Measurements from ENCODE around the gene TBC1D22A.

Gene TBC1D22A

GRCh38 chr22:47155912-47156311 lies 393.5 kb downstream of the TBC1D22A start:
- no peaks in the 10 kb centered on the region for H3K9me2 ChIP-seq (replicated peaks; ENCODE audit: insufficient read depth, low read length)
- H3K4me3 ChIP-seq (ENCODE audit: low read length), result no peak overlapping the region
- no peaks in the 10 kb centered on the region for H3K36me3 ChIP-seq (replicated peaks; ENCODE audit: insufficient read depth, low read length)
- H3K9me3 ChIP-seq (replicated peaks; ENCODE audit: insufficient read depth, low read length), result no peaks in the 10 kb centered on the region
- H4K20me1 ChIP-seq (ENCODE audit: insufficient read depth, low read length), result no peaks in the 10 kb centered on the region
- H3F3A ChIP-seq (ENCODE audit: insufficient read depth, low read length), result no peaks in the 10 kb centered on the region
- no peaks in the 10 kb centered on the region for H3K4me1 ChIP-seq (ENCODE audit: low read length)
- no peak overlapping the region for H3K9ac ChIP-seq (ENCODE audit: low read length)
- no peak for TF ChIP-seq CTCF (IDR thresholded peaks at IDR 0.05; ENCODE audit: low read length)
- TF ChIP-seq EZH2 (optimal IDR thresholded peaks at IDR 0.05; ENCODE audit: low read depth, low read length), result no peak
- no peak for TF ChIP-seq EZH2phosphoT487 (IDR thresholded peaks at IDR 0.05; ENCODE audit: low read length)
- DNase-seq, result no peak
- H3K4me2 ChIP-seq (ENCODE audit: low read depth, low read length), result no peak overlapping the region
- no peaks in the 10 kb centered on the region for H3K27me3 ChIP-seq (replicated peaks; ENCODE audit: insufficient read depth, low read length)
- no peaks in the 10 kb centered on the region for H3K79me2 ChIP-seq (ENCODE audit: low read length)
- H3K27ac ChIP-seq (ENCODE audit: low read length), result no peak overlapping the region
- H2AFZ ChIP-seq (ENCODE audit: low read length), result no peak overlapping the region

GRCh38 chr22:47156352-47157092 lies 394.1 kb downstream of the TBC1D22A start:
- H4K20me1 ChIP-seq (ENCODE audit: insufficient read depth, low read length), result no peaks in the 10 kb centered on the region

GRCh38 chr22:47157093-47157420 lies 394.6 kb downstream of the TBC1D22A start:
- H3K79me2 ChIP-seq (ENCODE audit: low read length), result no peaks in the 10 kb centered on the region
- no peaks in the 10 kb centered on the region for H3K36me3 ChIP-seq (replicated peaks; ENCODE audit: insufficient read depth, low read length)
- DNase-seq, result no peak
- no peaks in the 10 kb centered on the region for H3K9me2 ChIP-seq (replicated peaks; ENCODE audit: insufficient read depth, low read length)
- no peaks in the 10 kb centered on the region for H3K27me3 ChIP-seq (replicated peaks; ENCODE audit: insufficient read depth, low read length)
- H3K4me2 ChIP-seq (ENCODE audit: low read depth, low read length), result no peak overlapping the region
- H3K4me3 ChIP-seq (ENCODE audit: low read length), result no peak overlapping the region
- no peak for TF ChIP-seq EZH2 (optimal IDR thresholded peaks at IDR 0.05; ENCODE audit: low read depth, low read length)
- no peak for TF ChIP-seq CTCF (IDR thresholded peaks at IDR 0.05; ENCODE audit: low read length)
- TF ChIP-seq EZH2phosphoT487 (IDR thresholded peaks at IDR 0.05; ENCODE audit: low read length), result no peak
- H3K9ac ChIP-seq (ENCODE audit: low read length), result no peak overlapping the region
- H3K9me3 ChIP-seq (replicated peaks; ENCODE audit: insufficient read depth, low read length), result no peaks in the 10 kb centered on the region
- H3K27ac ChIP-seq (ENCODE audit: low read length), result no peak overlapping the region
- no peak overlapping the region for H2AFZ ChIP-seq (ENCODE audit: low read length)
- no peaks in the 10 kb centered on the region for H3F3A ChIP-seq (ENCODE audit: insufficient read depth, low read length)
- H4K20me1 ChIP-seq (ENCODE audit: insufficient read depth, low read length), result no peaks in the 10 kb centered on the region
- H3K4me1 ChIP-seq (ENCODE audit: low read length), result no peaks in the 10 kb centered on the region

More at GRCh38 chr22:47156352-47157092, 394.1 kb downstream of the TBC1D22A start:
- Histone ChIP-seq H3K4me1 (ENCODE audit: low read length) (no peaks in the 10 kb centered on the region), H3K27me3 (replicated peaks; ENCODE audit: insufficient read depth, low read length) (no peaks in the 10 kb centered on the region), H2AFZ (ENCODE audit: low read length) (no peak overlapping the region), H3K9ac (ENCODE audit: low read length) (no peak overlapping the region), H3F3A (ENCODE audit: insufficient read depth, low read length) (no peaks in the 10 kb centered on the region), H3K27ac (ENCODE audit: low read length) (no peak overlapping the region), H3K4me3 (ENCODE audit: low read length) (no peak overlapping the region), H3K36me3 (replicated peaks; ENCODE audit: insufficient read depth, low read length) (no peaks in the 10 kb centered on the region), H3K79me2 (ENCODE audit: low read length) (no peaks in the 10 kb centered on the region), H3K9me3 (replicated peaks; ENCODE audit: insufficient read depth, low read length) (no peaks in the 10 kb centered on the region), H3K9me2 (replicated peaks; ENCODE audit: insufficient read depth, low read length) (no peaks in the 10 kb centered on the region), H3K4me2 (ENCODE audit: low read depth, low read length) (no peak overlapping the region)
- TF ChIP-seq EZH2phosphoT487 (IDR thresholded peaks at IDR 0.05; ENCODE audit: low read length) (no peak), EZH2 (optimal IDR thresholded peaks at IDR 0.05; ENCODE audit: low read depth, low read length) (no peak), CTCF (IDR thresholded peaks at IDR 0.05; ENCODE audit: low read length) (no peak)
- DNase-seq, result no peak
